VCaP (cell line): Measurements from ENCODE around the gene INCENP.
A peak's percentile ranks its signal among the peaks of the same experiment; 100 is the strongest.

ENCODE experiments used
- H3K27ac ChIP-seq: fragments of 450-650 bp; 2 replicates; pipeline ENCODE4 v1.5.1; 2017
- CTCF ChIP-seq: fragments of 450-650 bp; conservative IDR thresholded peaks from 2 replicates; pipeline ENCODE4 v1.5.1; 2017; ENCODE audit warnings: mild to moderate bottlenecking, moderate library complexity

Gene INCENP

GRCh38 chr11:62166371-62166770 lies 42.6 kb downstream of the INCENP start:
- no peak overlapping the region for H3K27ac ChIP-seq
- TF ChIP-seq CTCF = no peak

GRCh38 chr11:62169448-62169847 lies 45.6 kb downstream of the INCENP start:
- H3K27ac ChIP-seq = no peak overlapping the region
- no peak for TF ChIP-seq CTCF

- no peak overlapping the region for H3K27ac ChIP-seq
- TF ChIP-seq CTCF = no peak
Measured at GRCh38 chr11:62169935-62170334, 46.1 kb downstream of the INCENP start.

GRCh38 chr11:62171261-62171723 lies 47.5 kb downstream of the INCENP start:
- TF ChIP-seq CTCF = peak; percentile 84
- no peak overlapping the region for H3K27ac ChIP-seq

GRCh38 chr11:62172294-62172693 lies 48.5 kb downstream of the INCENP start:
- no peak overlapping the region for H3K27ac ChIP-seq
- TF ChIP-seq CTCF = no peak

GRCh38 chr11:62176766-62177165 lies 53.0 kb downstream of the INCENP start:
- H3K27ac ChIP-seq = no peak overlapping the region
- TF ChIP-seq CTCF = no peak

- TF ChIP-seq CTCF = no peak
Measured at GRCh38 chr11:62179995-62180394, 56.2 kb downstream of the INCENP start.

More at GRCh38 chr11:62179995-62180394, 56.2 kb downstream of the INCENP start:
- H3K27ac ChIP-seq = 0 out of 2 replicates have a peak overlapping the region, but pooled peaks have one; percentile 25
